Right lobe of liver (tissue), 6 donors: Measurements from ENCODE around the gene HACE1. TPM values are rescaled to one million over a fixed set of nuclear protein-coding genes. Genes with fewer than 3 reads are reported as not detected.
A peak's percentile ranks its signal among the peaks of the same experiment; 100 is the strongest.
"Not testable (repeated sequence)": the region's sequence is repeated elsewhere in the genome, so short reads cannot be mapped to it uniquely, and the experiment has no call there.

Experiments used
- ATAC-seq, 4 donors: fragments of 200-7000 bp; cut with Tn5 transposase; one replicate each; pipeline ENCODE4 v1.9.1; 2020; ENCODE audit warnings: mild to moderate bottlenecking in 4 of 4, moderate library complexity in 4 of 4
- DNase-seq, 3 donors: peaks; one replicate each; pipeline ENCODE4 v3.0.0-alpha.2; 2020
- H3K27ac ChIP-seq, 3 donors: fragments of 200-600 bp; one replicate each; pipeline ENCODE4 v1.8.0; 2022
- H3K27me3 ChIP-seq, 2 donors: fragments of 200-600 bp; one replicate each; pipeline ENCODE4 v1.8.0; 2022
- H3K36me3 ChIP-seq, 4 donors: fragments of 200-600 bp; sonication (generic) in 1 of 4; one replicate each; pipeline versions ENCODE4 v1.5.1 to v1.8.0; 2017 to 2022; ENCODE audit warnings: control low read depth in 1 of 4
- H3K4me1 ChIP-seq, 4 donors: fragments of 200-600 bp; sonication (generic) in 1 of 4; one replicate each; pipeline versions ENCODE4 v1.5.1 to v1.8.0; 2017 to 2022; ENCODE audit warnings: control low read depth in 1 of 4
- H3K4me3 ChIP-seq, 3 donors: fragments of 200-600 bp; one replicate each; pipeline ENCODE4 v1.8.0; 2022
- H3K9me3 ChIP-seq, 4 donors: fragments of 200-600 bp; sonication (generic) in 1 of 4; one replicate each; pipeline versions ENCODE4 v1.5.1 to v1.8.0; 2017 to 2022; ENCODE audit warnings: control low read depth in 1 of 4
- POLR2A ChIP-seq: fragments of 450-650 bp; IDR thresholded peaks from one replicate; pipeline ENCODE4 v1.6.1; 2017; ENCODE audit warnings: antibody characterized with exemption, mild to moderate bottlenecking
- WGBS: methylation state at CpG from one replicate; pipeline ENCODE4 v1.1.6; 2018; ENCODE audit warnings: low coverage, low lambda C conversion rate; ENCODE audit not compliant: insufficient coverage; ENCODE audit errors: missing lambda C conversion rate; 5-methylcytosine and 5-hydroxymethylcytosine counted together
- intact Hi-C, 2 donors: fragments of 100-400 bp; cut with DNase I; formaldehyde crosslinking; loops; one replicate each; pipeline versions ENCODE4 v1.11.2 to v1.14.1; 2022
- long read RNA-seq: library from polyadenylated mRNA; unstranded; transcript quantifications from one replicate; pipeline ENCODE4 v2.0.0, GENCODE V29; 2019
- total RNA-seq, 6 experiments: library from RNA; depleted of rRNA in 2 of 6; stranded (reverse); fragments of >200 nt in 2 of 6; fragmentation: NEBNext Ultra II Directional in 3 of 6; extraction: Animal tissue kit (Norgen Biotek cat#: 25700) in 3 of 6; gene quantifications; one replicate each; pipeline versions ENCODE4 v1.1.0 to v1.2.4, GENCODE V29; 2016 to 2023
- TF ChIP-seq, protein P1 (sequence below), 4 donors: fragments of 200-600 bp in 3 of 4; fragments of 450-650 bp in 1 of 4; IDR thresholded peaks; one replicate each; pipeline versions ENCODE4 v1.5.1 to v1.8.0; 2016 to 2022; ENCODE audit warnings: antibody characterized with exemption in 4 of 4, mild to moderate bottlenecking in 2 of 4
- donor health status: DM: no; HTN: yes; CAD: no.
- donor health status: DM: no; HTN: no; CAD: no.
- donor health status: DM: no; HTN: no; CAD: no.
- donor health status: DM: no; HTN: yes; CAD: no.
- donor health status: DM: no; HTN: yes; CAD: no.

HACE1 gene, protein sequence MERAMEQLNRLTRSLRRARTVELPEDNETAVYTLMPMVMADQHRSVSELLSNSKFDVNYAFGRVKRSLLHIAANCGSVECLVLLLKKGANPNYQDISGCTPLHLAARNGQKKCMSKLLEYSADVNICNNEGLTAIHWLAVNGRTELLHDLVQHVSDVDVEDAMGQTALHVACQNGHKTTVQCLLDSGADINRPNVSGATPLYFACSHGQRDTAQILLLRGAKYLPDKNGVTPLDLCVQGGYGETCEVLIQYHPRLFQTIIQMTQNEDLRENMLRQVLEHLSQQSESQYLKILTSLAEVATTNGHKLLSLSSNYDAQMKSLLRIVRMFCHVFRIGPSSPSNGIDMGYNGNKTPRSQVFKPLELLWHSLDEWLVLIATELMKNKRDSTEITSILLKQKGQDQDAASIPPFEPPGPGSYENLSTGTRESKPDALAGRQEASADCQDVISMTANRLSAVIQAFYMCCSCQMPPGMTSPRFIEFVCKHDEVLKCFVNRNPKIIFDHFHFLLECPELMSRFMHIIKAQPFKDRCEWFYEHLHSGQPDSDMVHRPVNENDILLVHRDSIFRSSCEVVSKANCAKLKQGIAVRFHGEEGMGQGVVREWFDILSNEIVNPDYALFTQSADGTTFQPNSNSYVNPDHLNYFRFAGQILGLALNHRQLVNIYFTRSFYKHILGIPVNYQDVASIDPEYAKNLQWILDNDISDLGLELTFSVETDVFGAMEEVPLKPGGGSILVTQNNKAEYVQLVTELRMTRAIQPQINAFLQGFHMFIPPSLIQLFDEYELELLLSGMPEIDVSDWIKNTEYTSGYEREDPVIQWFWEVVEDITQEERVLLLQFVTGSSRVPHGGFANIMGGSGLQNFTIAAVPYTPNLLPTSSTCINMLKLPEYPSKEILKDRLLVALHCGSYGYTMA
- total RNA-seq = 1 to 10 TPM; 2.7 to 3.7 (median 3.1) TPM
- long read RNA-seq = 0 reads

DNA sequence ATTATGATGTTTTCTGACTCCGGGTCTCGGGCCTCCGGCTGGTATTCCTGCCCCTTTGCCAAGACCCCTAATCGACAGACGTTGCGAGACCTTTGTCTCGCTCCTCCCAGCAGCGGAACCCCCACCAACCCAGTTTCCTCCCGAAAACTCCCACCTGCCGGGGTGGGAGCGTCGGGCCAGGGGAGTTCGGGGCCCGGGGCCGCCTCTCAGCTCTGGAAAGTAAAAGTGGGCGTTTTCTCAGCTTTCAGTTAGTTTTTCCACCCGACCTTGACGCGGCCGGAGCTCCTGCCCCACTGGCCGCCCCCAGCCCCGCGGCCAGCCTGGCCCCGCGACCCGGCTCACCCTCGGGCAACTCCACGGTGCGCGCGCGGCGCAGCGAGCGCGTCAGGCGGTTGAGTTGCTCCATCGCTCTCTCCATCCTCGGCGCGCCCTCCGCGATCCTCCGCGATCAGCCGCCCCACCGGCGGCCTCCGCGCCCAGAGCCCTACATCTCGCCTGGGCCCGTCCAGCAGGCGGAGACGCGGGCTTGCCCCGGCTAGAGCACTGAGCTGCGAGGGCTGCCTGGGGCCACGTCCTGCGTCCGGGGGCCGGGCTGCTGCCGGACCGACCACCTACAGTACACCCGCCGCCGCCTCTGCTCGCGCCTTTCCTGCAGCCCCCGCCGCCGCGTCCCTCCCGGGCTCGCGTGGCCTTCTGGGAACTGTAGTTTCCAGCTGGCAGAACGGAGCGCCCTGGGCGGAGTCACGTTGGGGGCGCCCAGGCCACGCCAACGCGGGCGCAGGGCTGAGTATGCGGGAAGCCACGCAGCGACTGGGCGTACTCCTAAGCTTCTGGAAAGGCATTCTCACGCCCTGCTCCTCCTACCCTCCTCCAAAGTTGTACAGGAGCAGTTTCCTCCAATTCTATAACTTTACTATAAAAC, at the start of gene HACE1:
Gene HACE1 (minus strand): TSS at position 695 of the 922 bp plus-strand sequence. CDS start 277 bp downstream, at position 418.
- 0% methylated on average over 10 of the region's 89 CpGs for WGBS
- H3K27ac ChIP-seq = peak within 1 kb of the TSS; percentile 12 to 52 (median 16)
- H3K27me3 ChIP-seq = no peaks in the 10 kb centered on the region
- H3K9me3 ChIP-seq = no peaks in the 10 kb centered on the region
- ATAC-seq = peak; percentile 99 to 100 (median 100)
- no peaks in the 10 kb centered on the region for H3K4me1 ChIP-seq
- no peaks in the 10 kb centered on the region for H3K36me3 ChIP-seq
- intact Hi-C loops = no loop called here
- DNase-seq = peak; percentile 91 to 92 (median 91)
- peak within 1 kb of the TSS; percentile 84 to 93 (median 85) for H3K4me3 ChIP-seq
- TF ChIP-seq POLR2A = peak; percentile 40
- TF ChIP-seq, protein P1, sequence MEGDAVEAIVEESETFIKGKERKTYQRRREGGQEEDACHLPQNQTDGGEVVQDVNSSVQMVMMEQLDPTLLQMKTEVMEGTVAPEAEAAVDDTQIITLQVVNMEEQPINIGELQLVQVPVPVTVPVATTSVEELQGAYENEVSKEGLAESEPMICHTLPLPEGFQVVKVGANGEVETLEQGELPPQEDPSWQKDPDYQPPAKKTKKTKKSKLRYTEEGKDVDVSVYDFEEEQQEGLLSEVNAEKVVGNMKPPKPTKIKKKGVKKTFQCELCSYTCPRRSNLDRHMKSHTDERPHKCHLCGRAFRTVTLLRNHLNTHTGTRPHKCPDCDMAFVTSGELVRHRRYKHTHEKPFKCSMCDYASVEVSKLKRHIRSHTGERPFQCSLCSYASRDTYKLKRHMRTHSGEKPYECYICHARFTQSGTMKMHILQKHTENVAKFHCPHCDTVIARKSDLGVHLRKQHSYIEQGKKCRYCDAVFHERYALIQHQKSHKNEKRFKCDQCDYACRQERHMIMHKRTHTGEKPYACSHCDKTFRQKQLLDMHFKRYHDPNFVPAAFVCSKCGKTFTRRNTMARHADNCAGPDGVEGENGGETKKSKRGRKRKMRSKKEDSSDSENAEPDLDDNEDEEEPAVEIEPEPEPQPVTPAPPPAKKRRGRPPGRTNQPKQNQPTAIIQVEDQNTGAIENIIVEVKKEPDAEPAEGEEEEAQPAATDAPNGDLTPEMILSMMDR (IDR thresholded peaks at IDR 0.05) = peak in 3 of 4 donors; percentile 6 to 11 (median 9)

DNA sequence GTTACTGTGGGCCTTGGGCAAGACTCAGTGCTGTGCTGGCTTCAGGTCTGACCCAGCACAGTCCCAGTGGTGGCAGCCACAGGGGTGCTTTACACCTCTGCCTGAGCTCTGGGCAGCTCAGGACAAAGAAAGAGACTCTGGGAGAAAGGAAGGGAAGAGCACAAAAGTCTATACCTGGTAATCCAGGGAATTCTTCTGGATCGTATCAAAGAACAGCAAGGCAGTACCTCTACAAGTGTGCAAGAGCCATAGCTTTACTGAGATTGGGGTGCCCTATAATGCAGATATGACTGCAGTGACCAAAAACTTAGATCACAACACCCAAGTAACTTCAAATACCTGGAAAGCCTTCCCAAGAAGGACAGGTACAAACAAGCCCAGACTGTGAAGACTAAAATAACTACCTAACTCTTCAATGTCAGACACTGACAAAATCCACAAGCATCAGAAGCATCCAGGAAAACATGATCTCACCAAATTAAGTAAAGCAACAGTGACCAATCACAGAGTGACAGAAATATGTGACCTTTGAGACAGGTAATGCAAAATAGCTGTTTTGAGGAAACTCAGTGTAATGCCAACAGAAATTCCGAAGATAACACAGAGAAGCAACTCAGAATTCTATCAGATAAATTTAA, 49.3 kb upstream of the HACE1 start:
- no peaks in the 10 kb centered on the region for H3K36me3 ChIP-seq
- H3K27ac ChIP-seq = no peak overlapping the region
- TF ChIP-seq POLR2A = no peak
- WGBS = 69% methylated on average over 2 of the region's 2 CpGs
- intact Hi-C loops = no loop called here
- no peak overlapping the region for H3K4me3 ChIP-seq
- DNase-seq (no peak), ATAC-seq (no peak)
- H3K9me3 ChIP-seq = peaks cover 0 to 6% (median 0%) of the 10 kb centered on the region in 4 donors
- no peaks in the 10 kb centered on the region for H3K27me3 ChIP-seq
- no peaks in the 10 kb centered on the region for H3K4me1 ChIP-seq

DNA sequence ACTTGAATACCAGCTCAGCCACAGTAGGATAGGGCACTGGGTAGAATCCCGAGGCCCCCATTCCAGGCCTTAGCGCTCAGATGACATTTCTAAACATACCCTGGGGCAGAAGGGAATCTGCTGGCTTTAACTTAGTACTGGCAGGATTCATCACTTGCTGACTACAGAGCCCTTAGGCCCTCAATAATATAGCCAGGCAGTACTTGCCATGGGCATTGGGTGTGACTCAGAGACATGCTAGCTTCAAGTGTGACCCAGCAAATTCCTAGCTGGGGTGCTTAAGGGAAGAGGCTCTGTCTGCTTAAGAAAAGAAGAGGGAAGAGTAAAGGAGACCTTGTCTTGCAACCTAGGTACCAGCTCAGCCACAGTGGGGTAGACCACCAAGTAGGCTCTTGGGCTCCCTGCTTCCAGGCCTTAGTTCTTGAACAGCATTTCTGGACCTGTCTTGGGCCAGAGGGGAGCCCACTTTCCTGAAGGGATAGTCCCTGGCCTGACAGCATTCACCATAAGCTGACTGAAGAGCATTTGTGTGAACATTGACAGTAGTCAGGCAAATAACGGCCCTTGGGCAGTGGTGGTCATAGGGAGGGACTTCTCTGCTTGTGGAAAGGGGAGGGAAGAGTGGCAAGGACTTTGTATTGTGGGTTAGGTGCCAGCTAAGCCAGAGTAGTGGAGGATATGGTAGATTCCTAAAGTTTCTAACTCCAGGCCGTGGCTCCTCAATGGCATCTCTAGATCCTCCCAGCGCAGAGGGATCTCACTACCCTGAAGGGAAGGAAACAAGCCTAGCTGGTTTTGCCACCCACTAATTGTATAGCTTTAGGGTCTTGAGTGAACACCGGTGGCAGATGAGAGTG, 48.5 kb upstream of the HACE1 start:
- Histone ChIP-seq H3K27ac (no peak overlapping the region), H3K36me3 (no peaks in the 10 kb centered on the region), H3K4me3 (no peak overlapping the region), H3K9me3 (peaks cover 0 to 6% (median 0%) of the 10 kb centered on the region in 4 donors), H3K27me3 (no peaks in the 10 kb centered on the region), H3K4me1 (no peaks in the 10 kb centered on the region)
- 43% methylated on average over 1 of the region's 6 CpGs for WGBS
- intact Hi-C loops = no loop called here
- ATAC-seq (no peak), DNase-seq (no peak)
- TF ChIP-seq, protein P1 (IDR thresholded peaks at IDR 0.05) = no peak
- no peak for TF ChIP-seq POLR2A

DNA sequence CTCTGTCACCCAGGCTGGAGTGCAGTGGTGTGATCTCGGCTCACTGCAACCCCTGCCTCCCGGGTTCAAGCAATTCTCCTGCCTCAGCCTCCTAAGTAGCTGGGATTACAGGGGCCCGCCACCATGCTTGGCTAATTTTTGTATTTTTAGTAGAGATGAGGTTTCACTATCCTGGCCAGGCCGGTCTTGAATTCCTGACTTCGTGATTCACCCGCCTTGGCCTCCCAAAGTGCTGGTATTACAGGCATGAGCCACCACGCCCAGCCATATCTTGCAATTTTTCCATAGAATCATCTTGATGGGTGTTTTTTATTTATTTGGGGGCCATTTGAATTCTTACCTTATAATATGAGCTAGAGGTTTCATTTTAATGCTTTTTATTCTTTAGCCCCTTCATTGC, 39.2 kb upstream of the HACE1 start:
- ATAC-seq, H3K4me1 ChIP-seq, H3K4me3 ChIP-seq, H3K9me3 ChIP-seq, H3K27me3 ChIP-seq, intact Hi-C loops, DNase-seq, H3K27ac ChIP-seq, H3K36me3 ChIP-seq: not testable (repeated sequence)
- 66% methylated on average over 6 of the region's 7 CpGs for WGBS
